Measurements from ENCODE around the gene ANXA9. TPM values are rescaled to one million over a fixed set of nuclear protein-coding genes. Genes with fewer than 3 reads are reported as not detected.

The ANXA9 gene, protein sequence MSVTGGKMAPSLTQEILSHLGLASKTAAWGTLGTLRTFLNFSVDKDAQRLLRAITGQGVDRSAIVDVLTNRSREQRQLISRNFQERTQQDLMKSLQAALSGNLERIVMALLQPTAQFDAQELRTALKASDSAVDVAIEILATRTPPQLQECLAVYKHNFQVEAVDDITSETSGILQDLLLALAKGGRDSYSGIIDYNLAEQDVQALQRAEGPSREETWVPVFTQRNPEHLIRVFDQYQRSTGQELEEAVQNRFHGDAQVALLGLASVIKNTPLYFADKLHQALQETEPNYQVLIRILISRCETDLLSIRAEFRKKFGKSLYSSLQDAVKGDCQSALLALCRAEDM
- total RNA-seq (2022; extraction: Qiagen RNA extraction; ENCODE audit: low read depth): 0.87 to 1.3 TPM (median 1.1 TPM) in 5 replicates

DNA sequence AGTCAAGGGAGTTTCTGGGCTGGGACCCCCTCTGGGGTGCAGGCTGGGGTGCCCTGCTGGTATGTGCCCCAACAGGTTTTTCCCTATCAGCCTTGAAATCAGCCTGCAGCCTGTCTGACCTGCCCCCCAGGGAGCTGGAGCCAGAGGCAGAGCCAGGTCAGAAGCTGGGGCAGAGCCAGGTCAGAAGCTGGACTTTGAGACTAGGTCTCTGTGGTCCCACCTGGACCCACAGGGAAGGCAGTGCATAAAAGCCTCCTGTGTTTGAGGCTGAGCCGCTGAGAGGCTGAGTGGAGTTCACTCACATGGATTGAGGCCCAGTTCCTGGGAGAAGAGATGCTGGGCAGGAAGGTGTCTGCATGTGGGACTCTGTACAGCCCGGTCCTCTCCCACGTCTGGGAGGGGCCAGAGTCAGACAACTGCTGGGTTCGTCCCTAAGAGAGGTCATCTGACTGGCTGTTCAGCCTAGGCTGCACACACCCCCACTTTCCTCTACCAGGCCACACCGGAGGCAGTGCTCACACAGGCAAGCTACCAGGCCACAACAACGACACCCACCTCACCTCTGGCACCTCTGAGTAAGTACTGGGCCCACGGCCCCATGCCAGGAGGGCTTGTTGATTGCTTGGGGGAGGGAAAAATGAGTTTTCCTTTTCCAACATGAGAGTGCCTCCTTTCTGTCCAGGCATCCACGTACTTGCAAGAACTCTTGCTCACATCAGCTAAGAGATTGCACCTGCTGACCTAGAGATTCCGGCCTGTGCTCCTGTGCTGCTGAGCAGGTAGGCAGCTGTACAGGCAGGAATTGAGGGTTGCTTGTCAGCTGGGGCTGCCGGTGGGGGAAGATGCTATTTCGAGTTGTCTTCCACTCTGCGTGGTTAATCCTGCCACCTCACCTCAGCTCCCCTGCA lies at the start of gene ANXA9:
Gene ANXA9, plus strand, starts transcription at position 488 of the 908 bp plus-strand sequence. CDS start 814 bp downstream, outside the sequence.

DNA sequence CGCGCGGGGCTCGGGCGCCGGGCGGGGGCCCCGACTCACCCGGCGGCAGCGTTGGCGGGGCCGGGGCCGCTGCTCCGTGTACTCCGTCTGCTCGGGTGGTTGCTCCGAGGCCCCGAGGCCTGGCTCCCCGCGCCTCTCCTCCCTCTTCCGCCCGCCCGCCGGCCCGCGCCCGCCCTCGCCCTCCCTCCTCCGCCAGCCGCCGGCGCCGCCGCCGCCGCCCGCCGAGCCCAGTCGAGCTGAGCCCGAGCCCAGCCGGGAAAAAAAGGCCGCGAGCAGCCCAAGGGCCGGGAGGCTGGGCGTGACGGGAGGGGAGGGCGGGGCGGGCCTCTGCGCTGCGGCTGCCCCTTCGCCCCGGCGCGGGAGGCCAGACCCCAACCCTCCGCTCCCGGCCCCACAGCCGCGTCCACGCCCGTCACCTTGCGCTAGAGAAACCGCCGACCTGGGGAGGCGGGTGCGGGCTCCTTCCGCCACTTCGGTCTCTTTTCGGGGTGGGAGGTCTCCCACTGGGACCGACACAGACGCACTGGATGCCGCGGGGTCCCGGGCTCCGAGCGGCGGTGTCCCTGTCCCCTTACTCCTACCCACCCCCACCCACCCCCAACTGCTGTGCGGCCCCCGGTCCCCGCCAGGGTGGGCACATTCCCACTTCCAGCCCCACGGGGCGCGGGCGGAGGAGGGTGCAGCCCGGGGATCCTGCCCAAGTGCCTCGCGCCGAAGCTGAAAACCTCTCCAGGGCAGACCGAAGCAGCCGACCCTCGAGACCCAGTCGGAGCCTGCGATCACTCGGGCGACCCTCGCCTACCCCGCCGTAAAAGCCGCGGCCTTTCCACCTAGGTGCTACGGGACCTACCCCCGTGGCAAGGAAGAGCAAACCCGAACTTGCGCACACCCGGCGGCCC lies 7.3 kb upstream of the ANXA9 start, which contains the start of gene CERS2:
Gene CERS2, minus strand, starts transcription at position 256 of the 899 bp plus-strand sequence. CDS start 5,745 bp downstream, outside the sequence.

DNA sequence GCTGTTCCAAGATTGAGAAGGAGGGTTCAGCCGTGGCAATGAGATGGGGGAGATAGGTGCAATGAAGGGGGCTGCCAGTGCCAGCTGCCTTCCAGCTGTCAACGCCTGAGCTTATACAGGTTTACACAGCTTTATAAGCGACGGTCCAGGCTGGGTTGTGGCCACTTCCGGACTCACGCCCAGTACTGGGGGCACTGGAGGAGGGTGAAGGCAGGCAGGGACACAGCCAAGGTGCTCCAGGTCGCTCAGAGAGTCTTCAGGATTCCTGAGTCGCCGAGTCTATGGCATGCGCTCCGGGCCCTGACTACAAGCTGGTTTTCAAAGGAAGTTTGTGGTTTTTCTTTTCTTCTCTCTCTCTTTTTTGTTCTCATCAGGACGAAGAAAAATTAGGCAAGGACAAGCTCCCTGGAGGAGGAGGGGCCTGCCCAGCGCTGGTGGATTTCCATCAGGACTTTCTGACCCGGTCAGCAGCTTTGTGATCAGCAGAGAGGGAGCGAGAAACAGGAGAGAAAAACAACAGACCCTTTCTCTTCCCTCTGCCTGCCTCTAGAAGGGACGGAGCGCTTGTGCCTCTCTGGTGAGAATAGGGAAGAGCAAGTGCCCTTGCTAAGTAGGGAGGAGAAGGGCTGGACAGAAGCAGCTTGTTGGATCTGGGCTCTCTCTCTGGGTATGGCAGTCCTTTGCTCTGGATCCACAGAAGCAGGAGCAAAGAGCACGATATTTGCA lies 24.4 kb downstream of the ANXA9 start, which contains the start of gene MINDY1:
Gene MINDY1, minus strand, starts transcription at position 576 of the 726 bp plus-strand sequence. CDS start 4,285 bp downstream, outside the sequence.

DNA sequence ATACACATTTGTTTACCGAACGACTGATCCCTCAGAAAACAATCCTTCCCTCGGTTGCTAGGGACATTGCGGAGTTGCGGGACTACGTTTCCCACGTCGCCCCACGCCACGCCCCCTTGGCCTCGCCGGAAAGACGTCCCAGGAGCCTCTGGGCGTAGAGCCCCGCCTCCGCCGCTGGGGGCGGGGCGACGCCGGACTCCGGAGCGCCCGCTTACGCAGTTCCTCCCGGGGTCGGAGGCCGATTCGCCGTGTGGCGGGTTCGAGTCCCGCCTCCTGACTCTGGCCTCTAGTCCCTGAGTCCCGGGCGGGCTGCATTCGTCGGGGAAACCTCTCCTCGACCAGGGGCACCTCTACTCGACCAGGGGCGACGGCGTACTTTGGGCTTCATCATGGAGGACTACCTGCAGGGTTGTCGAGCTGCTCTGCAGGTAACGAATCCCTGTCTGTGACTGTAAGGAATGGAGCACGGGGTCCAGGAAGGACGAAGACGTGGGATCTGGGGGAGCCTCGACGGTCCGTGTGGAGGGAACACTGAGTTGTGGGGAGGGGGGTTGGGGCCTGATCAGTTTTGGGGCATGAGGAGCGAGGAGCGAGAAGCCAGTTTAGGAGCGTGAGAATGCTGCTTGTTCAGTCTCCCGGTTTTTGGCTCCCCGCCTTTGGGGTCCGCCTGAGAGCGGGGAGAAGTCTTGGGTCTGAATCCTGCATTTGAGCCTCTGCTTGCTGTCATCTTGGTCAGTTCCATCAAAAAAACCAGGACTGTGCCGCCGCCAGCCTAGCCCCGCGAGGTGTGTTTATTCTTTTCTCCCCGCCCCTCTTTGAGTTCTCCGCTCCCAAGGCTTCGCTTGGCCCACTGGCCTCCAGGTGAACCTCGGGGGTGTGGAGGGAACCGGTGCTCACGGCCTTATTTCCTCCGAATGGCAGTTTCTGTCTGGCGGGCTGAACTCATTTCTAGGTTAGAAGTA lies 26.4 kb downstream of the ANXA9 start, which contains the start of gene PRUNE1:
Gene PRUNE1, plus strand, starts transcription at position 206 of the 962 bp plus-strand sequence. Its CDS starts 184 bp downstream, at position 390.

DNA sequence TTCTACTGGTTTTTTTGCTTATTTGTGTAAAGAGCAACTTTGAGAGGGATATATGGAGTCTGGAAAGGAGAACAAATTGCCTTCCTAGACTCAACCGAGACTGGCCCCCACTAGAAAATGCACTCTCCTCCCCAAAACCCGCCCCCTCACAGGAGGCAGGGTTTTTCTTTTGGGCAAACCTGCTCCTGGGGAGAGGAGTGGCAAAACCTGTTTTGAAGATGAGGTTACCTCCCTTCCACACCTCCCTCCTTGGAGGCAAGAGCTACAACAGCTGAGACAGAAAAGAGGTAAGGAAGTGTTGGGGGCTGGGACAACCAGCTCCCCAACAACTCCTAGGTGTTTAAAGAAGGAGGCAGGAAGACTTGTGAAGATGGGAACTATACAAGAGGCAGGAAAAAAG lies 54.3 kb downstream of the ANXA9 start, which contains the start of gene BNIPL:
Gene BNIPL, plus strand, starts transcription at position 231 of the 400 bp plus-strand sequence. Its CDS starts 140 bp downstream, at position 371.

Other genes starting within 250 kb of the ANXA9 start
- gene CTSS, start 216.5 kb upstream of the ANXA9 start, total RNA-seq (2022; extraction: Qiagen RNA extraction; ENCODE audit: low read depth): 14.5 to 19.6 TPM (median 17.9 TPM) in 5 replicates
- 1.5 to 3.1 TPM (median 1.7 TPM) in 5 replicates for gene CTSK, start 174.0 kb upstream of the ANXA9 start, total RNA-seq (2022; extraction: Qiagen RNA extraction; ENCODE audit: low read depth)
- gene ARNT, start 105.7 kb upstream of the ANXA9 start, total RNA-seq (2022; extraction: Qiagen RNA extraction; ENCODE audit: low read depth): 9.9 to 14.7 TPM (median 12.3 TPM) in 5 replicates
- gene CTXND2, start 95.2 kb upstream of the ANXA9 start, total RNA-seq (2022; extraction: Qiagen RNA extraction; ENCODE audit: low read depth): 0.12 TPM in 1 of 5 replicates, not detected in the others
- 22.0 to 26.5 TPM (median 25.5 TPM) in 5 replicates for gene SETDB1, start 55.9 kb upstream of the ANXA9 start, total RNA-seq (2022; extraction: Qiagen RNA extraction; ENCODE audit: low read depth)
- gene CERS2, start 7.5 kb upstream of the ANXA9 start, total RNA-seq (2022; extraction: Qiagen RNA extraction; ENCODE audit: low read depth): 233 to 262 TPM (median 240 TPM) in 5 replicates
- gene MINDY1, start 24.6 kb downstream of the ANXA9 start, total RNA-seq (2022; extraction: Qiagen RNA extraction; ENCODE audit: low read depth): 2.3 to 4.2 TPM (median 3.8 TPM) in 5 replicates
- gene PRUNE1, start 26.2 kb downstream of the ANXA9 start, total RNA-seq (2022; extraction: Qiagen RNA extraction; ENCODE audit: low read depth): 10.8 to 16.0 TPM (median 14.6 TPM) in 5 replicates
- 0.07 to 0.27 TPM (median 0.09 TPM) in 3 of 5 replicates, not detected in the others for gene BNIPL, start 54.3 kb downstream of the ANXA9 start, total RNA-seq (2022; extraction: Qiagen RNA extraction; ENCODE audit: low read depth)
- 4.2 to 7.5 TPM (median 6.7 TPM) in 5 replicates for gene C1orf56, start 65.5 kb downstream of the ANXA9 start, total RNA-seq (2022; extraction: Qiagen RNA extraction; ENCODE audit: low read depth)
- 78.6 to 87.3 TPM (median 81.7 TPM) in 5 replicates for gene CDC42SE1, start 77.3 kb downstream of the ANXA9 start, total RNA-seq (2022; extraction: Qiagen RNA extraction; ENCODE audit: low read depth)
- gene MLLT11, start 78.1 kb downstream of the ANXA9 start, total RNA-seq (2022; extraction: Qiagen RNA extraction; ENCODE audit: low read depth): 9.5 to 20.3 TPM (median 17.4 TPM) in 5 replicates
- 3.2 to 4.0 TPM (median 3.7 TPM) in 5 replicates for gene GABPB2, start 88.5 kb downstream of the ANXA9 start, total RNA-seq (2022; extraction: Qiagen RNA extraction; ENCODE audit: low read depth)
- 0.59 to 2.2 TPM (median 1.5 TPM) in 5 replicates for gene SEMA6C, start 164.3 kb downstream of the ANXA9 start, total RNA-seq (2022; extraction: Qiagen RNA extraction; ENCODE audit: low read depth)
- gene TNFAIP8L2, start 174.4 kb downstream of the ANXA9 start, total RNA-seq (2022; extraction: Qiagen RNA extraction; ENCODE audit: low read depth): not detected in 5 replicates
- gene LYSMD1, start 183.6 kb downstream of the ANXA9 start, total RNA-seq (2022; extraction: Qiagen RNA extraction; ENCODE audit: low read depth): 4.6 to 7.4 TPM (median 6.9 TPM) in 5 replicates
- 44.7 to 55.2 TPM (median 46.7 TPM) in 5 replicates for gene SCNM1, start 183.9 kb downstream of the ANXA9 start, total RNA-seq (2022; extraction: Qiagen RNA extraction; ENCODE audit: low read depth)
- 0.66 to 0.74 TPM in 2 of 5 replicates, not detected in the others for gene TMOD4, start 193.7 kb downstream of the ANXA9 start, total RNA-seq (2022; extraction: Qiagen RNA extraction; ENCODE audit: low read depth)
- 43.3 to 64.3 TPM (median 46.5 TPM) in 5 replicates for gene VPS72, start 207.9 kb downstream of the ANXA9 start, total RNA-seq (2022; extraction: Qiagen RNA extraction; ENCODE audit: low read depth)
- gene PIP5K1A, start 216.3 kb downstream of the ANXA9 start, total RNA-seq (2022; extraction: Qiagen RNA extraction; ENCODE audit: low read depth): 43.7 to 66.5 TPM (median 45.9 TPM) in 5 replicates